ENCODE measurements around the gene CPLANE1.
"Not testable (repeated sequence)": the region's sequence is repeated elsewhere in the genome, so short reads cannot be mapped to it uniquely, and the experiment has no call there.

The CPLANE1 gene

GRCh38 chr5:37121465-37121864 lies 127.7 kb downstream of the CPLANE1 start:
- no peak for DNase-seq (ENCODE audit: low read depth in 1 of 2, low spot score in 1 of 2)

DNA sequence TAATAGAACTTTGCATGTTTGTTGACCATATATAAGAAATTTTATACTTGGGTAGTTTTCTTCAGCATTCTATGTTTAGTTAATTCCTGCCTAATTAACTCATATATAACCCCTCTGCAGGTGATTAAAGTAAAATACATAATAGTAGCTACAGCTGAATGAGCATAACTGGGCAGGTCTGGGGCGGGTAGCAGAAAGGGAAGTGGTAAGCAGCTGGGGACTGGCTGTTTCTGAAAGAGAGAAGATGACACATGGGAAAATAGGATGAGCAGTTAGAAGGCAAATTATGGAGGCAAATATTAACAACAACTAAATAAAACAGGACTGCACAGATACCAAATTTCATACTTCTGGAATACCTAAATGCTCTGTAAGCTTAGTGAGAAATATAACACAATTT lies 128.1 kb downstream of the CPLANE1 start:
- no peak for DNase-seq (ENCODE audit: low read depth in 1 of 2, low spot score in 1 of 2)

DNA sequence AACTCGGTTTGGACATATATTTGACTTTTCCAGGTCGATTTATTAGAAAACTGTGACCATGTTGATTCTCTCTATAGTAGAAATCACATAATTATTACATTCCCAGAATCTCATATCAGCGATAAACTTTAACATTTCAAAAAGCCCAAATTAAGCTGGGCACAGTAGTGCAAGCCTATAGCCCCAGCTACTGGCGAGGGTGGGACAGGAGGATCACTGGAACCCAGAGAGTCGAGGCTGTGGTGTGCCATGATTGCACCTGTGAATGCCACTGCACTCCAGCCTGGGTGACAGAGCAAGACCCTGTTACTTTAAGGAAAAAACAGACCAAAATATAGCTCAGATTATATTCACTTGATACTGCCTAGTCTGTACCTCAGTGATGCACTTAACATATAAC lies 128.9 kb downstream of the CPLANE1 start:
- no peak for DNase-seq (ENCODE audit: low read depth in 1 of 2, low spot score in 1 of 2)

DNA sequence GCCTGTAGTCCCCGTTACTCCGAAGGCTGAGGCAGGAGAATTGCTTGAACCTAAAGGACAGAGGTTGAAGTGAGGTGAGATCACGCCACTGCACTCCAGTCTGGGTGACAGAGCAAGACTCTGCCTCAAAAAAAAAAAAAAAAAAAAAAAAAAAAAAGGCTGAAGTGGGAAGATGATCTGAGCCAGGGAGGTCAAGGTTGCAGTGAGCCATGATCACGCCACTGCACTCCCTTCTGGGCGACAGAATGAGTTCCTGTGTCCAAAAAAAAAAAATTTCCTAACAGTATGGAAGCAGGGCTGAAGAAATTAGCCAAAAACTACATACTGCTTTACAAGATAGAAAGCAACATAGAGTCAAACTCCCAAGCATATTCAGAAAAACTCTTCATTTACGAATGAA lies 132.8 kb downstream of the CPLANE1 start:
- DNase-seq (ENCODE audit: low read depth in 1 of 2, low spot score in 1 of 2), result no peak

- DNase-seq (ENCODE audit: low read depth in 1 of 2, low spot score in 1 of 2), result no peak
Observed at GRCh38 chr5:37112383-37112991, 136.7 kb downstream of the CPLANE1 start.

DNA sequence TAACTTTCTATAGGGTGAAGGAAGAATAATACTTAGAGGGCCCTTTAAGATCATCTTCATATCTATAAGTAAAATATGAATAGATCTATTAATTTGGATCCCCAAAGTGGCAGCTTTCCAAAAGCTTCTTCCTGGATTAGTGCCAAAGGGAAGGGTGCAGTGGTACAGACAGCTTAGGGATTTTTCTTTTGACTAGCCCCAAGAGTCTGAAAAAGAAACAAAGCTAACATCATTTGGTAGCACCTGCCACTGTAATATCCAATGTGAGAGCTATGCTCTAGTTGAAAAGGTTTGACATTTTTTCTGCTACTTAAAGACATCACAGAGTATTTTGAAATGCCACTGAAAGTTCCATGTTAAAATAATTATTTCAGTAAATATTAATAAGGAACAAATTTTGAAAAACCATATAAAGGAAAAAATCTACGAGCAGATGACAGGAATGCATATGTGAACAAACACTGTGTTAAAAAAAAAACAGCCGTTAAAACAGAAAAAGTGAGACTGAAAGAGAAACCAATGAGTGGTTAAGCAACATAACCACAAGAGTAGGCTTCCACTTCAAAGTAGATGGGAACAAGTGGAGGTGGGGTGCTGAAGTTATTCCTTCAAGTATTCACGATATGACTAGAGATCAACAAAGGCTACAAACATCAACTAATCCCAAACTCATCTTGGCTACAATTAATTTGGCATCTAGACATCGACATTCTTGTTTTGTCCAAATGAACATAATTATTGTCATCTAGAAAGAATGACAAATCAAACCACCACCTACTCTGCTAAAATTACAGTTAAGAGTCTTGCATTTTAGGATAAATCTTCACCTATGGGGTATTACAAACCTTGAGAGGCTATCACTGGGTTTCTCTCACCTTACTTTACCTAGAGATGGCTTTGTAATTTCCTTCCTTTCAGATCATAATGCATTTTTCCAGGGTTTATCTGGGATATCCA lies 137.5 kb downstream of the CPLANE1 start:
- DNase-seq (ENCODE audit: low read depth in 1 of 2, low spot score in 1 of 2), result peak in 1 of 2 donors; percentile 18

GRCh38 chr5:37110135-37110534 lies 139.0 kb downstream of the CPLANE1 start:
- no peak for DNase-seq (ENCODE audit: low read depth in 1 of 2, low spot score in 1 of 2)

DNA sequence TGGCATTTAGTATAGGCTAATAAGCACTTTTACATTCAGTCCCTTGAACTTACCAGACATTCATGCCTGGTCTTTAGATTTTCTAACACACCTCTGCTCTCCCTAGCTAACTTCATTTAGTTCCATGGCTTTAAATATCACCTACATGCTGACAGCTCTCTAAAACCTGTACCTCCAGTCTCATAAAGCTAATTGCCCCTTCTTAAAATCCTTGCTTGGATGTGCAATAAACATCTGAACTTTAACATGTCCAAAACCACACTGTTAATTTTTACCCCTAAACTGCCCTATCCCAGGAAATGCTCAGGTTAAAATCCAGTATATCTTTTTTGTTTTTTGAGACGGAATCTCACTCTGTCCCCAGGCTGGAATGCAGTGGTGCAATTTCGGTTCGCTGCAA lies 139.8 kb downstream of the CPLANE1 start:
- no peak for DNase-seq (ENCODE audit: low read depth in 1 of 2, low spot score in 1 of 2)

DNA sequence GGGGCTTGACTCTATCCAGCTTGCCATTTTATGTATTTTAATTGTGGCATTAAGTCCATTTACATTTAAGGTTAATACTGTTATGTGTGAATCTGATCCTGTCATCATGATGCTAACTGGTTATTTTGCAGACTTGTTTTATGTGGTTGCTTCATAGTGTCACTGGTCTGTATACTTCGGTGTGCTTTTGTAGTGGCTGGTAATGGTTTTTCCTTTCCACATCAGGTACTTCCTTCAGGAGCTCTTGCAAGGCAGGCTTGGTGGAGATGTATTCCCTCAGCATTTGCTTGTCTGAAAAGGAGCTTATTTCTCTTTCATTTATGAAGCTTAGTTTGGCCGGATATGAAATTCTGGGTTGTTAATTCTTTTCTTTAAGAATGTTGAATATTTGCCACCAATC lies 145.9 kb downstream of the CPLANE1 start:
- DNase-seq (ENCODE audit: low read depth in 1 of 2, low spot score in 1 of 2), result no peak

- not testable (repeated sequence) for DNase-seq (ENCODE audit: low read depth in 1 of 2, low spot score in 1 of 2)
Observed at GRCh38 chr5:37099267-37099666, 149.9 kb downstream of the CPLANE1 start.

DNA sequence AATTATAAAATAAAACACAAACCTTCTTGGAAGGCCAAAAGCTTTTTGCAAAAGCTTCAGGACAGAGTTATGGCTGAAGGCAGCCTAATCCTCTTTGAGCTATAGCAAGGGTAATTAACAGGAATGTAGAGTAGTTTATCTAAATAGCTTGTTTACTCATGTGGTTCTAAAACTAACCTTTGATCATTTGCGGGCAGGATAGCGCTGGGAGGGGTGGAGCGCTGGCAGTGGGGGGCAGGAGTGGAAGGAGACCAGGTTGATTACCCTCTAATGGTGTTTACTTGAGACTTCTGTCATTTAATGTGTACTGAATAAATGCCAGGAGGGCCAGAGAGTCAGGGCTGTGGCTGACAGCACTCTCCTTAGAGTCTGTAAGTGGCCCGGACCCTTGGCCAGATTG lies 155.4 kb downstream of the CPLANE1 start:
- not testable (repeated sequence) for DNase-seq (ENCODE audit: low read depth in 1 of 2, low spot score in 1 of 2)

DNA sequence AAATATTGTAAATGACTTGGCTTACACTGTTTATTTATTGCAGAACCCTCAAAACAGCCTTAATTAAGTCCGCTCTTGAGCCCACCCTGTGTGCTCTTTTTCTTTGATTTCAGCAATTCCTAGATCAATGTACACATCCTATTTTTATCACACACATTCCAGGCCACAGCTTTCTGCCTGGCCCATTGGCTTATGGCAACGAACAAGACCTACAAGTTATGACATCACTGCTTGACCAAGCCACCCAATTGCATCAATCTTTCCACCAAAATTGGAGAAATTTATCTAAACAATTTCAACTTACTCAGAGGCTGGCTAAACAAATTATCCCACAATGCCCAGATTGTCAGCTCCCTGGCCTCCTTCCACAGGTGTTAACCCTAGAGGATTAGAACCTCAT lies 158.4 kb downstream of the CPLANE1 start:
- DNase-seq (ENCODE audit: low read depth in 1 of 2, low spot score in 1 of 2), result no peak

DNA sequence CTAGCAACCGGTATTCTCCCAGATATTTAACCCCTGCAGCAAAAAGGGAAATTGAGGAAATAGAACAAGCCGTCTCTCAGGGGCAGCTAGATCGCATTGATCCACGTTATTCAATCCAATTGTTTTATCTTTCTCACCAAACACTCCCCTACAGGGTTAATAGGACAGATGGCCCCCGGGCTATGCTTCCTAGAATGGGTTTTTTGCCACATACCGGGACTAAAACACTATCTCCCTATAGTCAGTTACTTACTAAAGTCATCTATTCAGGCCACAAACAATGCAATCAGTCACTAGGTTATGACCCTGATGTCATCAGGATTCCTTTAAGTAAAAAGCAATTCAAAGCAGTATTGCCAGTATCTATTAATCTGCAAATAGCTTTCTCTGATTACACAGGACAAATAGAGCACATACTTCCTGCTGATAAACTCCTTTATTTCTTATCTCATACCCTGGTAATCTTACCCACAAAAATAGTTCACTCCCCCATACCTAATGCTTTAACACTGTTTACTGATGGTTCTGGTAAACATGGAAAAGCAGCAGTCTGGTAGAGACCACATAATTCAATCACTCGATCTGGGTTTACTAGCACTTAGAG lies 159.0 kb downstream of the CPLANE1 start:
- DNase-seq (ENCODE audit: low read depth in 1 of 2, low spot score in 1 of 2), result no peak

GRCh38 chr5:37088009-37088408 lies 161.2 kb downstream of the CPLANE1 start:
- no peak for DNase-seq (ENCODE audit: low read depth in 1 of 2, low spot score in 1 of 2)

- DNase-seq (ENCODE audit: low read depth in 1 of 2, low spot score in 1 of 2), result no peak
Observed at GRCh38 chr5:37086466-37087173, 162.6 kb downstream of the CPLANE1 start.

DNA sequence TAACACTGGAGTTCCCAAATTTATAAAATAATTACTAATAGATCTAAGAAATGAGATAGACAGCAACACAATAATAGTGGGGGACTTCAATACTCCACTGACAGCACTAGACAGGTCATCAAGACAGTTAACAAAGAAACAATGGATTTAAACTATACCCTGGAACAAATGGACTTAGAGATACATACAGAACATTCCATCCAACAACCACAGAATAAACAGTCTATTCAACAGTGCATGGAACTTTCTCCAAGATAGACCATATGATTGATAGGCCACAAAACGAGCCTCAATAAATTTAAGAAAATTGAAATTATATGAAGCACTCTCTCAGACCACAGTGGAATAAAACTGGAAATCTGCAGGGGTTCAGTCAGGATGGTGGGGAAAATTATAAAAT lies 163.2 kb downstream of the CPLANE1 start:
- DNase-seq (ENCODE audit: low read depth in 1 of 2, low spot score in 1 of 2), result not testable (repeated sequence)

GRCh38 chr5:37082977-37083376 lies 166.2 kb downstream of the CPLANE1 start:
- DNase-seq (ENCODE audit: low read depth in 1 of 2, low spot score in 1 of 2), result not testable (repeated sequence)

- DNase-seq (ENCODE audit: low read depth in 1 of 2, low spot score in 1 of 2), result no peak
Observed at GRCh38 chr5:37080697-37081096, 168.5 kb downstream of the CPLANE1 start.

- DNase-seq (ENCODE audit: low read depth in 1 of 2, low spot score in 1 of 2), result no peak
Observed at GRCh38 chr5:37077146-37077545, 172.0 kb downstream of the CPLANE1 start.

DNA sequence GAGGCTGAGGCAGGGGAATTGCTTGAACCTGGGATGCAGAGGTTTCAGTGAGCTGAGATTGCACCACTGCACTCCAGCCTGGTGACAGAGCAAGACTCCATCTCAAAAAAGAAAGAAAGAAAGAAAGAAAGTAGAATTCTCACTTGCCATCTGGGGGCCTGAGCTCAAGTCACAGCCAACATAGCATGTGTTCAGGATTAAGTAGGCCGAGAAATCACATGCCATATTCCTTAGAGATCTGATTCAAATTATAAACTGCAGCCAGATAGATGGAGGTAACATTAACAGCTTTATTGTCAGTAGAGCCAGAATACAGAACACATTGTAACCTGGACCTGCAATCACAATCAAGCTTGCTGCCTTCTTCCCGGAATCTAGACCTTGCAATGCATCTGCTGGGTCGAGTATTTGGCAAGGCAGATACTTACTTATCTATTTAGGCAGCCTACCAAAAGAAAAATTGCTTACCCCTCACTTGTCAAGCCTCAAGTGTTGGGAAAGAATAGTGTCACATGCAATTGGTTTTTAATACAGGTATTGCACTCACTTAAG lies 173.7 kb downstream of the CPLANE1 start:
- DNase-seq (ENCODE audit: low read depth in 1 of 2, low spot score in 1 of 2), result no peak

GRCh38 chr5:37071901-37072581 lies 177.1 kb downstream of the CPLANE1 start:
- DNase-seq (ENCODE audit: low read depth in 1 of 2, low spot score in 1 of 2), result no peak
